Measurements from ENCODE around the gene PRSS37.

DNA sequence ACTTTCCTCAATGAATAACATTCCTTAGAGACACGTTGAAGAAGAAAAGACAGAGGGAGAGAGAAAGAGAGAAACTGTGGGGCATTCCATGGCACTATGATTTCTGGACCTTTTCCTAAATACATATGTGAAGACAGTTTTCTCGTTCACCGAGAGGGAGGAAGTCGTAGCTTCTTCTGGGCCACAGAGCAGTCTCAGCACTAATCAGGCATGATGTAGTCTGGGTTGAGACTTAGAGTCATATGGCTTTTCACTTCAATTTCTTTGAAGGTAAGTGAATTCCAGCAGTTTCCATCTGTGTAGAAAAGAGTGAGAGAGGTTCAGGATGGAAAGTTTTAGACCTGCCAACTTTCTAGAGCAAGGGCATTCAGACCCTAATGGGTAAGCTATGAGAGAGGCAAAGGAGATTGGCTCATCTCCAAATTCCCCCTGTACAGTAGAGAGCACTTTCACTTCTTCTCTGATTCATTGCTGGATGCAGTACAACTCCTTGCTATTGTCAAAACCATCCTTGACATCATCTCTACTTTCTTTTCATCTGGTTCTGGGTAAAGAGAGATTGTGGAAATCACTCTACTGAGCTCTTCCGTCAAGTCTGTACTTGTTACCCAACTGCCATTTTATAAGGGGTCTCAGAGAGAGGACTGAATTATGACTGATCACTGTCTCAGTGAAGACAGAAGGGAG, 43.4 kb upstream of the PRSS37 start:
- no peak for TF ChIP-seq POLR2A (IDR thresholded peaks at IDR 0.05; ENCODE audit: low read depth)
- TF ChIP-seq, protein P1, sequence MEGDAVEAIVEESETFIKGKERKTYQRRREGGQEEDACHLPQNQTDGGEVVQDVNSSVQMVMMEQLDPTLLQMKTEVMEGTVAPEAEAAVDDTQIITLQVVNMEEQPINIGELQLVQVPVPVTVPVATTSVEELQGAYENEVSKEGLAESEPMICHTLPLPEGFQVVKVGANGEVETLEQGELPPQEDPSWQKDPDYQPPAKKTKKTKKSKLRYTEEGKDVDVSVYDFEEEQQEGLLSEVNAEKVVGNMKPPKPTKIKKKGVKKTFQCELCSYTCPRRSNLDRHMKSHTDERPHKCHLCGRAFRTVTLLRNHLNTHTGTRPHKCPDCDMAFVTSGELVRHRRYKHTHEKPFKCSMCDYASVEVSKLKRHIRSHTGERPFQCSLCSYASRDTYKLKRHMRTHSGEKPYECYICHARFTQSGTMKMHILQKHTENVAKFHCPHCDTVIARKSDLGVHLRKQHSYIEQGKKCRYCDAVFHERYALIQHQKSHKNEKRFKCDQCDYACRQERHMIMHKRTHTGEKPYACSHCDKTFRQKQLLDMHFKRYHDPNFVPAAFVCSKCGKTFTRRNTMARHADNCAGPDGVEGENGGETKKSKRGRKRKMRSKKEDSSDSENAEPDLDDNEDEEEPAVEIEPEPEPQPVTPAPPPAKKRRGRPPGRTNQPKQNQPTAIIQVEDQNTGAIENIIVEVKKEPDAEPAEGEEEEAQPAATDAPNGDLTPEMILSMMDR (IDR thresholded peaks at IDR 0.05) = no peak
- no peak for TF ChIP-seq POLR2AphosphoS5 (IDR thresholded peaks at IDR 0.05)
- no peak for TF ChIP-seq EP300 (IDR thresholded peaks at IDR 0.05)
